Loucy (cell line): ENCODE measurements around the gene STXBP6.

Experiments used
- CTCF ChIP-seq: fragments of 200-600 bp; sonication (generic); conservative IDR thresholded peaks from 2 replicates; pipeline ENCODE4 v1.5.1; 2014; ENCODE audit warnings: mild to moderate bottlenecking, antibody characterized with exemption, low read length
- EZH2phosphoT487 ChIP-seq: fragments of 200-600 bp; IDR thresholded peaks from 2 replicates; pipeline ENCODE4 v1.6.1; 2018; ENCODE audit warnings: antibody characterized with exemption, mild to moderate bottlenecking, moderate library complexity, borderline replicate concordance

GRCh38 chr14:25017562-25017961, 32.4 kb downstream of the STXBP6 start:
- TF ChIP-seq CTCF (no peak), EZH2phosphoT487 (no peak)
